SU-DHL-6 (cell line): Measurements from ENCODE around the gene LGALS9.

Experiments
- EZH2phosphoT487 ChIP-seq: fragments of 200-600 bp; sonication (generic), shearing (Covaris generic); conservative IDR thresholded peaks from 2 replicates; pipeline ENCODE4 v1.6.1; 2018; ENCODE audit warnings: mild to moderate bottlenecking, antibody characterized with exemption, low read length, moderate library complexity, mixed read lengths
- TF ChIP-seq, protein P1 (sequence below): fragments of 200-600 bp; sonication (generic); IDR thresholded peaks from one replicate; pipeline ENCODE4 v1.5.1; 2017; ENCODE audit warnings: antibody characterized with exemption, mild to moderate bottlenecking, low read length, moderate library complexity; ENCODE audit not compliant: insufficient read depth, poor library complexity, severe bottlenecking

GRCh38 chr17:27622986-27623385, 8.0 kb upstream of the LGALS9 start:
- TF ChIP-seq, protein P1, sequence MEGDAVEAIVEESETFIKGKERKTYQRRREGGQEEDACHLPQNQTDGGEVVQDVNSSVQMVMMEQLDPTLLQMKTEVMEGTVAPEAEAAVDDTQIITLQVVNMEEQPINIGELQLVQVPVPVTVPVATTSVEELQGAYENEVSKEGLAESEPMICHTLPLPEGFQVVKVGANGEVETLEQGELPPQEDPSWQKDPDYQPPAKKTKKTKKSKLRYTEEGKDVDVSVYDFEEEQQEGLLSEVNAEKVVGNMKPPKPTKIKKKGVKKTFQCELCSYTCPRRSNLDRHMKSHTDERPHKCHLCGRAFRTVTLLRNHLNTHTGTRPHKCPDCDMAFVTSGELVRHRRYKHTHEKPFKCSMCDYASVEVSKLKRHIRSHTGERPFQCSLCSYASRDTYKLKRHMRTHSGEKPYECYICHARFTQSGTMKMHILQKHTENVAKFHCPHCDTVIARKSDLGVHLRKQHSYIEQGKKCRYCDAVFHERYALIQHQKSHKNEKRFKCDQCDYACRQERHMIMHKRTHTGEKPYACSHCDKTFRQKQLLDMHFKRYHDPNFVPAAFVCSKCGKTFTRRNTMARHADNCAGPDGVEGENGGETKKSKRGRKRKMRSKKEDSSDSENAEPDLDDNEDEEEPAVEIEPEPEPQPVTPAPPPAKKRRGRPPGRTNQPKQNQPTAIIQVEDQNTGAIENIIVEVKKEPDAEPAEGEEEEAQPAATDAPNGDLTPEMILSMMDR: no peak
- TF ChIP-seq EZH2phosphoT487: no peak
